ENCODE measurements around the gene LCA5L.
"Not testable (repeated sequence)": the region's sequence is repeated elsewhere in the genome, so short reads cannot be mapped to it uniquely, and the experiment has no call there.

Gene LCA5L

DNA sequence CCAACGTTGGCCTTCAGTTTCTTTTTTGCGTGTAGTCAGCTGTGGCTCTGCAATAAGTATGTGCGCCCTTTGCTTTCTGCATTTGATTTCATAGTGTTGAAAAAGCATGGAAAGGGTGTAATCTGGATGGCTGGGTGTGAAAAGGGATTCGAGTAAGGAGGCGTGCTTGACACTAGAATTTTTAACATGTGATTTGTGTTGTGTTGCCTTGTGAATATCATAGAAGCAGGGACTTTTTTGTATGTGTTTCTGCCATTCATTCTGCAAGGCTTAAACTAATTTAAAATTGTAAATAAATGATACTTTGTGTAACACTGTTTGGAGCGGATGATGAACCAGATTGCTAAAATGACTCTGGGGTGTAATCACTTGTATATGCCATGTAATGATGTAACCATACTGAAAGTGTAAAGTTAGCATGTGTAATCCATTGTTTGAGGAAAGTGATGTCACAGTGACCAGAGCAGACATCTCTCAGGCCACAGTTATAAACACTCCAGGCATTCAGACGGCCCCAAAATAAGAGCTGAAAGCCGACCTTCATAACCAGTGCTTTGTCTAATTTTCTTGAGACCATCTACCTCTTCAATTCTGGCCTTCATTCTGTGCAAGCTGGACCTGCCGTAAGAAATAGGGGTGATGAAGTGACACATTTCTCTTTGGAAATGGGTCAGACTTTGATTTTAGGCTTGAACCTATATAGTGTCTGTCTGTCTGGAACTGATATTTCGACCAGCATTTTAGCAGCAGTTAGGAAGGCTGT lies 6.8 kb upstream of the LCA5L start:
- DNase-seq (ENCODE audit: low read depth in 1 of 2, low spot score in 1 of 2), result no peak

DNA sequence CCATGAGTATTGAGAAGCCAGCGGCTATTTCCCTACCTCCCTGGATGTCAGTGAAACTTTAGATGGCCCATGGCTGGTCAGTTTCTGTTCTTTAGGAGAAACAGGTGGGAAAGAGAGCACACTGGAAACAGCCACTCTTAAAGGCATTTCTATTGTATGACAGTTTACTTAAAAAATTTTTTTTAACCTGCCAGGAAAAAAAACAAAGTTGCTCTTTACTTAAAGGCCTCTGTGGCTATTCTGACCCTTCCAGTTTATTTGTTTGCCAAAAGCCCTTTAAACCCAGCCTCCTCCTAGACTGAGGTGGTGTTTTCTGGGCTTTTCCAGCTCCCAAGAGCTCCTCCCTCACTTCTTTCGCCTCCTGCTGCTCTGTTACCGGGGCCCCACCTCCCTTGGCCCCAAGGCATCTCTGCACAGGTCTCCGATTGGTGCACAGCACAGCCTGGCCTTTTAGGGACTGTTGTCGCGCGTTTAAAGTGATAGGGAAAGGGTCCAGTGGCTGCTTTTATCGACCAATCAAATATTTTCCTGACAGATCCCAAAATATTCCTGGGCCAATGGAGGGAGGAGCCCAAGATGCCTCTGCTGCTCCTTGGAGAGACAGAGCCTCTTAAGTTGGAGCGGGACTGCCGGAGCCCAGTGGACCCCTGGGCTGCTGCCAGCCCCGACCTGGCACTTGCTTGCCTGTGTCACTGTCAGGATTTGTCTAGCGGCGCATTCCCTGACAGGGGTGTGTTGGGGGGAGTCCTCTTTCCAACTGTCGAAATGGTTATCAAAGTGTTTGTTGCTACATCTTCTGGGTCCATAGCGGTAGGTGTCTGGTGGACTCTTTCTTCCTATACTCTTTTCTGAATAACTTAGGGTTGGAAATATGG lies 6.0 kb upstream of the LCA5L start, which contains the start of gene SH3BGR:
Gene SH3BGR (plus strand): TSS at position 639 of the 875 bp plus-strand sequence. CDS start 127 bp downstream, at position 766.
- DNase-seq (ENCODE audit: low read depth in 1 of 2, low spot score in 1 of 2), result no peak

DNA sequence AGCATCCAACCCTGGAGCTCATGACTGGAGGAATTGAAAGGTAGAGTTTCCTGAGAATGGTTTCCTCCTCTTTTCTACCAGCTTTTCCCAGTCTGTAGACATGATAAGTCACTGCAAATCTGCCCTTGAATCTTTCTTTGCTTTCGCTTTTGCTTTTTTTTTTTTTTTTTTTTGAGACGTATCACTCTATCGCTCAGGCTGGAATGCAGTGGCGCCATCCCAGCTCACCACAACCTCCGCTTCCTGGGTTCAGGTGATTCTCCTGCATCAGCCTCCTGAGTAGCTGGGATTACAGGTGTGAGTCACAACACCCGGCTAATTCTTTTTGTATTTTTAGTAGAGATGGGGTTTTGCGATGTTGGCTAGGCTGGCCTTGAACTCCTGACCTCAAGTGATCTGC lies 1.7 kb upstream of the LCA5L start:
- DNase-seq (ENCODE audit: low read depth in 1 of 2, low spot score in 1 of 2), result no peak

DNA sequence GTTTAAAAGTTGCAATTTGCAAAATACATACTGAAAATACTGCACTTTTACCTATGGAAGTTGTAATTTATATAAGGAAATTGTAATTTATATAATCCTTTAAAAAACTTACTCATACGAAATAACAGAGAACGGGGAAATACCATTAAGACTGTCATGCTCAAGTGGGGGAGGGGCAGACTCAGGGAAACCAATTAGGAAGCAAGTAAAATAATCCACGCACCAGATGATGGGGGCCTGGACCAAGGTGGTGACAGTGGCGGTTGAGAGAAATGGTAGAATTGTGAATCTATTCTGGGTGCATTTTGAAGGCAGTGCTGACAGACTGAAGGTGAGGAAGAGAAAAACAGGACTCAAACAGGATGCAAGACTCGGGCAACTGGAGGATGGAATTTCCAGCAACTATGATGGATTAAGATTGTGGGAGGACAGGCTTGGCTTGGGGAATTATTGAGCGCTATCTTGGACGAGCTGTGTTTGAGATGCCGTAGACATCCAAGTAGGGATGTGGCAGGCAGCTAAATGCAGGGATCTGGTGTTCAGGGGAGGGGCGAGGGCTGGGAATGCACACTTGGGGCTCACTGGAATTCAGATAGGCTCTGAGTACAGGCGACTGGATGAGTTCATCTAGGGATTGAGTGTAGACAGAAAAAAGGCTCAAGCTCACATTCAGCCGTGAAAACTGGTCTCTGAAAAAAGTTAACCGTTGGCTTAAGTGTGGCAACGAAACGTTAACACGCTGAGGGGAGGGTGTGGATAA lies 977 bp downstream of the LCA5L start:
- no peak for DNase-seq (ENCODE audit: low read depth in 1 of 2, low spot score in 1 of 2)

DNA sequence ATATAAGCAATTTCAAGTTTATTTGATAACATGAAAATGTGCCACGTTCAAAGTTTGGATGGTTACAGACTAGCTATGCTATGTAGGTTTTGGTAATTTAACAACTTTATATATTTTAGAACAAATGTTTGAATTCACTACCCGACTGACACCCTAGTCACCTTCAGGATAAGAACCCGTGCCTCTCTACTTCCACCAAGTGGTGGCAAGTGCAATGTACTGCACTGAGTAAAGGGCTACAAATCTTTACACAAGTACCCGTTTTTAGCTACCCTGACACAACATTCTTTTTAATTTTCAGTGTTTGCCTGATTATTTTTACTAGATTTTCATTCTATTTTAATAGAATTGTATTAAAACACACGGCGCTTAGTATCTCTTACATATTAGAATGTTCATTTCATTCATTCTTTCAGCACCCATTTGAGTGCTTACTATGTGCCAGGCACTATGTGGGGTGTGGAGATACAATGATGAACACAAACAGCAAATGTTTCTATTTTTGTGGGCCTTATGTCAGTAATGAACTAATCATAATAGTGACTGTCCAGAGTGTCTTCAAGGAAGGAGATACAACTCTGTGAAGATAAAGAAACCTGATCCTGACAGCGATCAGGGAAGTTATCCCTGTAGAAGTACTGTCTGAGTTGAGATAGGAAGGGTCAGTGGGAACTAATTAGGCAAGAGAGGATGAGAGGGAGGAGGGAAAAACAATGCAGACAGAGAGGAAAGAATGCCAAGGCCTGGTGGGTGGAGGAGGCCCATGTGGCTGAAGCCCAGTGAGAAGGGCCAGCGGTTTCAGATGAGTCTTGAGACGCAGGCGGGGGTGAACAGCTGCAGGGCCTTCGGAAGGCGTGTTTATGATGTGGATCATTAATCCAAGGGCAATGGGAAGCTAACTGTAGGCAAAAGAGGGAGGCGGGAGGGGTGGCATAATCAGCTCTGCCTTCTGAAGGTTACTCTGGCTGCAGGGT lies 3.8 kb downstream of the LCA5L start:
- DNase-seq (ENCODE audit: low read depth in 1 of 2, low spot score in 1 of 2), result no peak

DNA sequence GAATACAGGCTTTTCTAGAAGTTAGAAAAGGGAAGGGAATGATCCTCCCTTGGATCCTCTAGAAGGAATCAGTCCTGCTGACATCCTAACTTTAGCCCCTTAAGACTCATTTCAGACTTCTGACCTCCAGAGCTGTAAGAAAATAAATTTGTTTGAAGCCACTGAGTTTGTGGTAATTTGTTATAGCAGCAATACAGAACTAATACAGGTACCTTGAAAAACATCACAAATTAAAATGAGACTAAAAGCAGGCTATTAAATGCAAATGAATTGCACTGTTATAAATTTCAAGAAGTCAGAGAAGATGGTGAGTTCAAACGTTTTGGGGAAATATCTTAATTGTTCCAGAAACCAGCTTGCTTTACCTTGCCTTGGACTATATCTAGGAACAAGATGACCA lies 6.3 kb downstream of the LCA5L start:
- no peak for DNase-seq (ENCODE audit: low read depth in 1 of 2, low spot score in 1 of 2)

DNA sequence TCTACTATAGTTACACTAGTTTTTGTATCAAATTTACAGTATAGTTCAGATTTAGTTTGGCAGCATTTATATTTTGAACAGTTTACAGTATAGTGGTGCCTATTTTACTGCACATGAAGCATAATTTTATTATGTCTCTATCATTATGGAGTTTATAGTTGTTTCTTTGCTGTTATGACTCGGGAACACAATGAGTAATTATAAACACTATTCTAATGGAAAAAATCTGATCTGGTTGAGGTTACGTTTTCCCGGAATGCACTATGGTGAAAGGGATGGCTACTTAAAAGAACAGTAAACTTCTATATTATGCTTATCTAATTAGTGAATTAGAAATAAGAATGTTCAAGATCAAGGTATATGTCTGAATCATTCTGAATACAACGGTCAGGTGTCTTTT lies 10.6 kb downstream of the LCA5L start:
- DNase-seq (ENCODE audit: low read depth in 1 of 2, low spot score in 1 of 2), result no peak

DNA sequence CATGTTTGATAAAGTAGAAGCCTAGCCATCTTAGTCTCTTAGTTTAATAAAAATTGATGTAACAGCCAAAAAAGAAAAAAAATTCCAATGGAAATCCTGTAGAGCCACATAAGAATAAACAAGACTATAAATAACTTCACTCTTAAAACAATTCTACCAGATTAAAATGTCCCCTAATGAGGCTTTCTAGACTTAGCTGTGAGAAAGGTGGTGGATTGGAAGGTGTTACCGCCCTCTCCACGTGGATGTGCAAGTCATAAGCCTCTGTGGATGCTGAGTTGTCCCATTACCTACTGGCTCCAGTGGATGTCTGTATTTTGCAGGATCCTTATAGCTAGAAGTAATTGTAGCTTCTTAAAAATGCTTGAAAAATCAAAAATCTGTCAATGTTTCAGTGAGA lies 14.6 kb downstream of the LCA5L start:
- DNase-seq (ENCODE audit: low read depth in 1 of 2, low spot score in 1 of 2), result no peak

DNA sequence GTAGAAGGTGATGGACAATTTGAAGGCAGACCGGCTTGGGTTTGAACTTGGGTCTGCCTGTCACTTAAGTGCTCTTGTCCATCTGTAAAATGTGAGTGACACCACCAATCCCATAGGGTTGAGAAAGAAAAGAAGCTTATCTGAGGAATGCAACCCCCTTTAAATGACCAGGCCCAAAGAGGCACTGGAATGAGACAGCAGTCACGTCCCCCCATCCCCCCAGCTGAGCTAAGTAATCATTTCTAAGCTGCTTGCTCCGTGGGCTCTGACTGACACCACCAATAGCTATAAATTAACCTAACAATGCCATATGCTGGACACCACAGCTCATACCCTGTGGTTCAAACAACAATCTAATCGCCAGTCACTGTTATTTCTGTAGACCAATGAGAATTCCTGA lies 15.1 kb downstream of the LCA5L start:
- DNase-seq (ENCODE audit: low read depth in 1 of 2, low spot score in 1 of 2), result no peak

DNA sequence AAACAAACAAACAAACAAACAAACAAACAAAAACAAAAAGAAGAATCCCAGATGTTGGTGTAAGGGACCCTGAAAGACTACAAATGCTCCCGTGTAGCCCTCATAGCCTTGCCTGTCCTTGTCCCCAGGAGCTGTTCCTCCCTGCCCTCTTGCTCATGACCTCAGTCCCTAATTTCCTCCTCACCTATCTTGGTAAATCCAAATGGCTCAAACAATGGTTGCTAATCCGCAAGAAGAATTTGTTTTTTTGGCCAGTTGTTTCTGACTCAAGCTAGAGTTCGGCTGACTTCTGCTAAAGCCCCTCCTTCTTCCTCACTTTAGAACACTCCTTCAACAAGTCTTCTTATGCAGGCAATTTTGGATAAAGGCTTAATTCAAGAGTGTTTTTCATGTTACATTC lies 15.6 kb downstream of the LCA5L start:
- DNase-seq (ENCODE audit: low read depth in 1 of 2, low spot score in 1 of 2), result no peak

DNA sequence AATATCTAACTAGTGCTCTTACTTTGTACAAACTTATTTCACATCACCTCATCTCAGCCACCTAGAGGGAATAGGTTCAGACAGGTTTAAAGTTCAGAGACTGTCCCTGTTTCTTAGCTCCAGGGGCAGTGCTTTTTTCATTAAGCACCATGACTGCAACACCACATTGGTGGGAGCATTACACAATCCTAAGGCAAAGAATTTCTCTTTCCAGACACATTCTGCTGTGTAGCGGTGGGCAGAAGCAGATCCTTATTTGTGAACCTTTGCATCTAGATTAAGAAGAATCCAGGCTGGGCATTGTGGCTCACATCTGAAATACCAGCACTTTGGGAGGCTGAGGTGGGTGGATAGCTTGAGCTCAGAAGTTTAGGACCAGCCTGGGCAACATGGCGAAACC lies 16.1 kb downstream of the LCA5L start:
- no peak for DNase-seq (ENCODE audit: low read depth in 1 of 2, low spot score in 1 of 2)

DNA sequence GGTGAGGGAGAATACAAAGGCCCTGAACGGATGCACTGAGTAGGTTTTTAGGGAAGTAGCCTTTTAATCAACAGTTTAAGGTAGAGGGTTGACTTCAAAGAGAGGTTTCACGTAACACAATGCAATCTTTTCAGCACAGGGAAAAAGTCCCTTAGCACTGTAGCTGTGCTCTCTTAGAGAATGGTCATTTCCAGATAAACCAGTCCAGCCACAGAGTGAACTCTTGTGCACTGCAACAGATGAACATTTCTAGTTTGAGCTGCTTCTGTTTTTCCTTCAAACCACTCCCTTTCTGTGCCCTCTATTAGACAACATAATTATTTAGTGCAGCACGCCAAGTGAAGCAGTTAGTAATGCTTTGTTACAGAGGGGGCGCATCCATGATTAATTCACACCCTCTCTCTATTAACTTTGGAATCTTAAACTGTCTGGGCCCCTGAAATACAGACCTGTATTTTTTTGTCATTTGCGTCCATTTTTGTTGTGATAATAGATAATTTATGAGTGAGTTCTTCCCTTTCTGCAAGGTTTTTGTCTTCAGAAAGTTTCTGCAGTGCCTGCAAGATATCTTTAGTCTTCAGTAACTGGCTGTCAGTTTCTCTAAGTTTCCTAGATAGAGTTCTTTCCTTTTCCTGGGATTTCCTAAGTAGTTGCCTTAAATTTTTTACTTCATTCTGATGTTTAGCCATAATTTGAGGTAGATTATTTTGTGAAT lies 22.9 kb downstream of the LCA5L start:
- DNase-seq (ENCODE audit: low read depth in 1 of 2, low spot score in 1 of 2), result no peak

DNA sequence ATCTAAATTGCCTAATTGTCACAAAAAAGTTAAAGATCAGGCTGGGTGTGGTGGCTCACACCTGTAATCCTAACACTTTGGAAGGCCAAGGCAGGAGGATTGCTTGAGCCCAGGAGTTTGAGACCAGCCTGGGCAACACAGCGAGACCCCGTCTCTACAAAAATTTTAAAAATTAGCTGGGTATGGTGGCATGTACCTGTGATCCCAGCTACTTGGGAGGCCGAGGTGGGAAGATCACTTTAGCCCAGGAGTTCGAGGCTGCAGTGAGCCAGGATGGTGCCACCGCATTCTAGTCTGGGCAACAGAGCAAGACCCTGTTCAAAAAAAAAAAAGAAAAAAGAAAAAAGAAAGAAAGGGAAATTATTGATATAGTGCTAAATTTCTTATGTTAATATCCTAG lies 26.4 kb downstream of the LCA5L start:
- not testable (repeated sequence) for DNase-seq (ENCODE audit: low read depth in 1 of 2, low spot score in 1 of 2)

DNA sequence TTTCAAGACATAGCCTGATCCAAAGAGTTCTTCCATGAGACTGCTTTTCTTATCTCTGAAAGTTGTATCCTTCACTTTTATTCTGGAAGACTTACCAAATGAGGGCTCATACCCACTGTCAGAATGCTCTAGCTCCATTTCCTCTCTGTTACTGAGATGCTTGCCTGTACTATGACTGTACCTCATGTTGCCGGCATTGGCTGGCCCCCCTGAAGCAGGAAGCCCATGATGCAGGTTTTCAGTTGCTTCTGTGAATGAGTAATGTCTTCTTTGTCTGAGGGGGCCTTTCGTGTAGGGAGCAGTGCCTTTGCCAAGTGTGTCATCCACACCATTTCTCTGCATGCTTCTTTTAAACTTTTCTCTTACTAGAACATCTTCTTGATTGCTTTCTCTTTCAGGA lies 39.5 kb downstream of the LCA5L start:
- DNase-seq (ENCODE audit: low read depth in 1 of 2, low spot score in 1 of 2), result no peak

DNA sequence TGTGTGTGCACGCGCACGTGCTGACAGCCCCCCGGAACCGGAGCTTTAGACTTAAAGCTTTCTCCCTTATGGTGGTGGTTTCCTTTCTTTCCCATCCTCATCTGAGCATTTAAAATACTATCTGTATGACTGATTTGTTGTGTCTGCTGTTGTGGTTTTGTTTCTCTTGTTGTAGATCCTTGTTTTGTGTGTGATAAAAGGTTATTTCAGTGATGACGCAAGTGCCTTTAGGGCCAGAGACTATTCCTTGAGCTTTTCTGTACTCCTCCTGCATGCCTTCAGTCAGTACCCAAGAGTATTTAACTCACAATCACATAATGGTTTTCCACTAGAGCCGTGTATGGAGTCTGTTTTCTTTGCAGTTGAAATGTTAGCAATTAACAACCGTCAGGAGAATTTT lies 45.4 kb downstream of the LCA5L start:
- no peak for DNase-seq (ENCODE audit: low read depth in 1 of 2, low spot score in 1 of 2)

DNA sequence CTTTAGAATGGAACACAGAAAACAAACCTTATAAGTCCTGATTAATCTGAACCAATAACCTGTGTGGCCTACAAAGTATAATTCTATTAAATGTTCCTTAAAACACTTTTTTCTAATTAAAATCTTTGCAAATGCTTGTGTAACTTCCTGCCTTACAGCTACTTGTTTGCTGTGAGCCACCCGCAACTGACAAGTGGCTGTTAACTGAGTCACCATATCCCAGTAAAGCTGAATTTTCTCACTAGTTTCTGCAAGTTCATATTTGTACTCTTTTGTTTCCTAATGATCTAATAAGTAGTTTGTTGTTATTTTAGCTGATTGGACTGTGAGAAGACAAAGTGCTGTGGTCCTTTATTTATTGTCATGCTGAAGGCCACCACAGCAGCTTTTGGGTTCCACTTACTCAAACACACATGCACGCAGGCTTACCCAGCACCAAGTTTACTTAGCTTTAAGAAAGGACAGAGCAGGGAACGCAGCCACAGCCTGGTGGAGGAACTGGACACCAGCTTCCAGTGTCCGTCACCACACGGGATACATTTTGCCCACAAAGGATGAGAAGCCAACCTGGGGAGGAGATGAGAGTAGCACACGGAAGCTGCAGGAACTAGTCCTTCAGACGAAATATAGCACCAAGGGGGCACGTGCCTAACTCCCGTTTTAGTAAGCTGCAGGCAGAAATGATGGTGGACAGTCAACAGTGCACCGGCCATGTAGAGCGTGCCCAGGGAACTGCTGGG lies 47.8 kb downstream of the LCA5L start:
- DNase-seq (ENCODE audit: low read depth in 1 of 2, low spot score in 1 of 2), result no peak

DNA sequence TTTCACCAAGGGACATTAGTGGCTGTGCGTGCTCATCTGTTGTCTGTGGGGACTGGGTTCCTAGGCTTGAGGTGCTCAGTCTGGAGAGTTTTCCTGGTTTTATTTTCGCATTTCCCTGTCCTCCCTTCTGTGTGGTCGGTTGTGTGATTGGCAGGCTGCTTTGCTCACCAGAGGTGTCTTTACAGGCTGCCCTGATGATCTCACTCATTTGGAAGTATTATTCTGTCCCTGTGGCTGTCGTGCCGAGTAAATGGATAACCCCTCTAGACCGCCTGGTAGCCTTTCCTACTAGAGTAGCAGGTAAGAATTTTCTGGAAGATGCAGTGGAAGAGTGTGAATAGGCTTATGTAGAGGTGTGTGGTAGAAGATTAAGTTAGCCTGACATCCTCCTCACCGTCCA lies 52.6 kb downstream of the LCA5L start:
- no peak for DNase-seq (ENCODE audit: low read depth in 1 of 2, low spot score in 1 of 2)

DNA sequence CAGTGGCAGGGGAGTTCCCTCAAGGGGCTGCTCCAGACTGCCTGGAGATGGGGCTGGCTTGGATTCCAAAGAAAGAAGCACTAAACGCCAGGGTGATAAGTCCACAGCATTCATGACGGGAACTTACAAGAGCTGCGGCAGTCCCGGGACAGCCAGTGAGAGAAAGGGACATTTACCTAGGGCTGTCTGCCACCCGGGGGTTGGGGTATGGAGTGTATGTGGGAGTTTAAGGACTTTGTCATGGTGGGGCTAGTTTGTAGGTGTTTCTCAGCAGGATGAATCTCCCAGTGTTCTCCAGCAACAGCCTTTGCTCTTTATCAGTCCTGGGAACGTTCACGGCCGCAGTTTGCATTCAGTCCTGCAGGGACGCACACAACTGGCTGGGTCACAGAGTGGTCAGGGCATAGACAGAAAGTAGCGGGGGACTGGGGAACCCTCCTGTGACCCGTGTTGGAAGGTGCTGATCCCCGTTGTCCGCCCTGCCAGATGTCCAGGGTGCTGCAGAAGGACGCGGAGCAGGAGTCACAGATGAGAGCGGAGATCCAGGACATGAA lies 55.3 kb downstream of the LCA5L start:
- no peak for DNase-seq (ENCODE audit: low read depth in 1 of 2, low spot score in 1 of 2)

DNA sequence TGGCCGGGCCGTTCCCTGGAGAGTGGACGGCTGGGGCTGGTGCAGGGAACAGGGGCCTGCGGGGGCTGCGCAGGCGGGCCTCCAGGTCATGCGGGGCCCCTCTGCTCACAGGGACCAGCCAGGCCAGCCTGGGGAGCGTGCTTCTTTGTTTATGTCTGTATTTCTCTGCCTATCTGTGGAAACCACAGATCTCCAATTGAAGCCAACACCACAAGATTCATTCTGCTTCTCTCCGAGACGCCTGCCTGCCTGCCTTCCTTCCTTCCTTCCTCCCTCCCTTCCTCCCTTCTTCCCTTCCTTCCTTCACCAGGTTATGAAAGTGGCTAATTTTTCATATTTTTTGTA lies 56.8 kb downstream of the LCA5L start:
- DNase-seq (ENCODE audit: low read depth in 1 of 2, low spot score in 1 of 2), result no peak
